ENCODE measurements around the gene DAND5. TPM values are rescaled to one million over a fixed set of nuclear protein-coding genes. Genes with fewer than 3 reads are reported as not detected.
A peak's percentile ranks its signal among the peaks of the same experiment; 100 is the strongest.

DAND5 gene
- total and polyA plus RNA-seq, 9 of the 15 experiments (the other 6 are each of a cell fraction or from before 2014, with no cell fraction given), result 0.22 to 0.83 (median 0.60) TPM

GRCh38 chr19:12937927-12938778, 31.2 kb upstream of the DAND5 start, which contains the start of gene CALR (continued):
- TF ChIP-seq, protein P1, sequence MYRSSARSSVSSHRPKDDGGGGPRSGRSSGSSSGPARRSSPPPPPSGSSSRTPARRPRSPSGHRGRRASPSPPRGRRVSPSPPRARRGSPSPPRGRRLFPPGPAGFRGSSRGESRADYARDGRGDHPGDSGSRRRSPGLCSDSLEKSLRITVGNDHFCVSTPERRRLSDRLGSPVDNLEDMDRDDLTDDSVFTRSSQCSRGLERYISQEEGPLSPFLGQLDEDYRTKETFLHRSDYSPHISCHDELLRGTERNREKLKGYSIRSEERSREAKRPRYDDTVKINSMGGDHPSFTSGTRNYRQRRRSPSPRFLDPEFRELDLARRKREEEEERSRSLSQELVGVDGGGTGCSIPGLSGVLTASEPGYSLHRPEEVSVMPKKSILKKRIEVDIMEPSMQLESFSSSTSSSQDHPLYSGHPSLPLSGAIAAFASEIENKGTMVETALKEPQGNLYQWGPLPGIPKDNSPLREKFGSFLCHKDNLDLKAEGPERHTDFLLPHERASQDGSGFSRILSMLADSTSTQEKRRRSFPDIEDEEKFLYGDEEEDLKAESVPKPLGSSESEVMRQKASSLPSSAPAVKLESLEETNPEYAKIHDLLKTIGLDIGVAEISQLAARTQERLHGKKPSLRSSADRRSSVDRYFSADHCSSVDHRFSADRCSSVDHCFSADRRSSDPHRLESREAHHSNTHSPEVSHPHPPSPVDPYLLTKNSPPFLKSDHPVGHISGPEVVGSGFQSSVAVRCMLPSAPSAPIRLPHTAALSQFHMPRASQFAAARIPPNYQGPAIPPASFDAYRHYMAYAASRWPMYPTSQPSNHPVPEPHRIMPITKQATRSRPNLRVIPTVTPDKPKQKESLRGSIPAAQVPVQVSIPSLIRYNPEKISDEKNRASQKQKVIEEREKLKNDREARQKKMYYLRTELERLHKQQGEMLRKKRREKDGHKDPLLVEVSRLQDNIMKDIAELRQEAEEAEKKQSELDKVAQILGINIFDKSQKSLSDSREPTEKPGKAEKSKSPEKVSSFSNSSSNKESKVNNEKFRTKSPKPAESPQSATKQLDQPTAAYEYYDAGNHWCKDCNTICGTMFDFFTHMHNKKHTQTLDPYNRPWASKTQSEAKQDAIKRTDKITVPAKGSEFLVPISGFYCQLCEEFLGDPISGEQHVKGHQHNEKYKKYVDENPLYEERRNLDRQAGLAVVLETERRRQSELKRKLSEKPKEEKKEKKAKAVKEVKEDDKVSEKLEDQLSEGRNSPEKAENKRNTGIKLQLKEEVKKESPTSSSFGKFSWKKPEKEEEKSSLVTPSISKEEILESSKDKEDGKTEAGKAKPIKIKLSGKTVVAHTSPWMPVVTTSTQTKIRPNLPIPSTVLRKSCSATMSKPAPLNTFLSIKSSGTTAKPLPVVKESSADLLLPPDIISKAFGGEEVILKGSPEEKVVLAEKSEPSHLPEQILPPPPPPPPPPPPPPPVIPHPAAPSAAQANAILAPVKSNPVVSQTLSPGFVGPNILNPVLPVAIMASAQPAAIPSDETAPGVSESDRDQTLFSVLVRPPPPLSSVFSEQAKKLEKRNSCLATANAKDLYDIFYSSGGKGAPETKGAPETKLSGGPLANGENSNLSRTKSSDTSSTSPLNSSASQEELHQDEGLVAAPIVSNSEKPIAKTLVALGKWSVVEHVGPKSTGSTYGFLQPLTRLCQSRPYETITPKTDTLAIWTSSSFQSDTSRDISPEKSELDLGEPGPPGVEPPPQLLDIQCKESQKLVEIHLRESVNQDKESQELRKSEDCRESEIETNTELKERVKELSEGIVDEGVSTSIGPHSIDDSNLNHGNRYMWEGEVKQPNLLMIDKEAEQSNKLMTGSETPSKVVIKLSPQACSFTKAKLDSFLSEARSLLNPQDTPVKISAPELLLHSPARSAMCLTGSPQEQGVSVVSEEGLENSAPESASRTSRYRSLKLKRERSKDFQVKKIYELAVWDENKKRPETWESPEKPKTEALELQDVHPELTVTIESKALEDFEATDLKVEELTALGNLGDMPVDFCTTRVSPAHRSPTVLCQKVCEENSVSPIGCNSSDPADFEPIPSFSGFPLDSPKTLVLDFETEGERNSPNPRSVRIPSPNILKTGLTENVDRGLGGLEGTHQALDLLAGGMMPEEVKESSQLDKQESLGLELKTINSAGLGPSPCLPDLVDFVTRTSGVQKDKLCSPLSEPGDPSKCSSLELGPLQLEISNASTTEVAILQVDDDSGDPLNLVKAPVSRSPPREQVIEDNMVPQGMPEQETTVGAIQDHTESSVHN (IDR thresholded peaks at IDR 0.05; ENCODE audit: borderline replicate concordance in 1 of 2, low read depth in 1 of 2), result peak in 1 of 2 experiments; percentile 35; a peak in 1 of 4 replicates
- TF ChIP-seq HDAC6 (IDR thresholded peaks at IDR 0.05; ENCODE audit: low read depth, low read length), result 0 out of 2 replicates have a peak, but pooled peaks have one; percentile 58
- no peak for TF ChIP-seq ZNF23 (CRISPR knock-in tag; IDR thresholded peaks at IDR 0.05)
- TF ChIP-seq ZSCAN29 (IDR thresholded peaks at IDR 0.05), result no peak
- peak; percentile 67 for TF ChIP-seq HNRNPLL (IDR thresholded peaks at IDR 0.05; ENCODE audit: low read depth, low read length, poor library complexity, severe bottlenecking)
- no peak for TF ChIP-seq MYNN (IDR thresholded peaks at IDR 0.05)
- no peak for TF ChIP-seq MYNN (CRISPR knock-in tag; IDR thresholded peaks at IDR 0.05)
- peak; percentile 95 for TF ChIP-seq GTF2E2 (tag; IDR thresholded peaks at IDR 0.05)
- TF ChIP-seq ZNF79 (CRISPR knock-in tag; IDR thresholded peaks at IDR 0.05; ENCODE audit: low read depth), result no peak

Data from K562 (cell line).